Islet precursor cell (in vitro differentiated cells): ENCODE measurements around the gene ZNF740.
A peak's percentile ranks its signal among the peaks of the same experiment; 100 is the strongest.

Experiments used
- DNase-seq: peaks from one replicate; pipeline ENCODE4 v3.0.0-alpha.2; 2018

ZNF740 gene

GRCh38 chr12:53227836-53228235 is 47.3 kb downstream of the ZNF740 start:
- DNase-seq = peak; percentile 27

- peak; percentile 52 for DNase-seq
These were observed 48.9 kb downstream of the ZNF740 start for GRCh38 chr12:53229454-53229853.

GRCh38 chr12:53230108-53230845 is 49.8 kb downstream of the ZNF740 start:
- peak; percentile 46 for DNase-seq

- DNase-seq = peak; percentile 85
These were observed 51.1 kb downstream of the ZNF740 start for GRCh38 chr12:53231671-53231920.

GRCh38 chr12:53231921-53232645 is 51.6 kb downstream of the ZNF740 start, which contains the start of gene RARG:
Gene RARG, minus strand, starts transcription at chr12:53232209. Its CDS starts 4,664 bp downstream, at chr12:53227545.
- DNase-seq = peak; percentile 84

GRCh38 chr12:53232646-53233461 is 52.3 kb downstream of the ZNF740 start:
- DNase-seq = peak; percentile 90

- DNase-seq = peak; percentile 58
These were observed 53.2 kb downstream of the ZNF740 start for GRCh38 chr12:53233671-53234121.

GRCh38 chr12:53234271-53234914 is 53.9 kb downstream of the ZNF740 start:
- peak; percentile 91 for DNase-seq

GRCh38 chr12:53235164-53235563 is 54.6 kb downstream of the ZNF740 start:
- DNase-seq = no peak

- DNase-seq = peak; percentile 68
These were observed 55.4 kb downstream of the ZNF740 start for GRCh38 chr12:53235742-53236442.

- DNase-seq = peak; percentile 45
These were observed 56.1 kb downstream of the ZNF740 start for GRCh38 chr12:53236443-53237111.

GRCh38 chr12:53239643-53240258 is 59.2 kb downstream of the ZNF740 start:
- DNase-seq = peak; percentile 51

- DNase-seq = peak; percentile 56
These were observed 61.3 kb downstream of the ZNF740 start for GRCh38 chr12:53241623-53242412.

- DNase-seq = peak; percentile 78
These were observed 63.8 kb downstream of the ZNF740 start for GRCh38 chr12:53244337-53244736.
